ENCODE data around the gene TARBP2.

Gene TARBP2

GRCh38 chr12:53500776-53501614, at the start of gene TARBP2:
TARBP2 (plus strand) TSS chr12:53501283; CDS start chr12:53501409, 126 bp downstream.
- DNase-seq (ENCODE audit: low read depth) = peak; percentile 100

GRCh38 chr12:53451661-53452158, 49.4 kb upstream of the TARBP2 start, which contains the start of gene PCBP2:
PCBP2 (plus strand) TSS chr12:53452102; CDS start chr12:53454801, 2,699 bp downstream.
- peak; percentile 99 for DNase-seq (ENCODE audit: low read depth)

- DNase-seq (ENCODE audit: low read depth) = peak; percentile 78
These were observed 48.7 kb upstream of the TARBP2 start for GRCh38 chr12:53452159-53453077.

- no peak for DNase-seq (ENCODE audit: low read depth)
These were observed 47.0 kb upstream of the TARBP2 start for GRCh38 chr12:53453953-53454640.

- no peak for DNase-seq (ENCODE audit: low read depth)
These were observed 46.4 kb upstream of the TARBP2 start for GRCh38 chr12:53454707-53455106.

- DNase-seq (ENCODE audit: low read depth) = no peak
These were observed 44.3 kb upstream of the TARBP2 start for GRCh38 chr12:53456654-53457366.

GRCh38 chr12:53459097-53459496, 42.0 kb upstream of the TARBP2 start:
- DNase-seq (ENCODE audit: low read depth) = no peak

- DNase-seq (ENCODE audit: low read depth) = no peak
These were observed 40.0 kb upstream of the TARBP2 start for GRCh38 chr12:53461059-53461458.

- DNase-seq (ENCODE audit: low read depth) = no peak
These were observed 39.5 kb upstream of the TARBP2 start for GRCh38 chr12:53461591-53461990.

GRCh38 chr12:53462935-53463334, 38.1 kb upstream of the TARBP2 start:
- DNase-seq (ENCODE audit: low read depth) = no peak

- DNase-seq (ENCODE audit: low read depth) = no peak
These were observed 37.1 kb upstream of the TARBP2 start for GRCh38 chr12:53463802-53464560.

GRCh38 chr12:53464685-53465418, 36.2 kb upstream of the TARBP2 start:
- DNase-seq (ENCODE audit: low read depth) = no peak

- no peak for DNase-seq (ENCODE audit: low read depth)
These were observed 35.4 kb upstream of the TARBP2 start for GRCh38 chr12:53465679-53466078.

GRCh38 chr12:53466640-53467039, 34.4 kb upstream of the TARBP2 start:
- DNase-seq (ENCODE audit: low read depth) = no peak

GRCh38 chr12:53467082-53467481, 34.0 kb upstream of the TARBP2 start:
- no peak for DNase-seq (ENCODE audit: low read depth)

- DNase-seq (ENCODE audit: low read depth) = no peak
These were observed 33.2 kb upstream of the TARBP2 start for GRCh38 chr12:53467880-53468279.

GRCh38 chr12:53468282-53468681, 32.8 kb upstream of the TARBP2 start:
- no peak for DNase-seq (ENCODE audit: low read depth)

GRCh38 chr12:53472056-53472582, 29.0 kb upstream of the TARBP2 start:
- no peak for DNase-seq (ENCODE audit: low read depth)

GRCh38 chr12:53474077-53474476, 27.0 kb upstream of the TARBP2 start:
- DNase-seq (ENCODE audit: low read depth) = no peak

- DNase-seq (ENCODE audit: low read depth) = no peak
These were observed 26.3 kb upstream of the TARBP2 start for GRCh38 chr12:53474819-53475218.

All from fibroblast of the conjunctiva (primary cell).